ENCODE results near the gene OR52K2.

GRCh38 chr11:4481240-4481582 lies 32.1 kb downstream of the OR52K2 start:
- TF ChIP-seq ZFP36 (IDR thresholded peaks at IDR 0.05; ENCODE audit: low read depth, low read length, partially characterized antibody) (no peak), SP1 (CRISPR knock-in tag; IDR thresholded peaks at IDR 0.05) (no peak), FOXJ3 (CRISPR knock-in tag; IDR thresholded peaks at IDR 0.05) (no peak), ZNF707 (CRISPR knock-in tag; conservative IDR thresholded peaks at IDR 0.05) (no peak), PHF8 (IDR thresholded peaks at IDR 0.05; ENCODE audit: borderline replicate concordance, low read length) (no peak), ATF1 (CRISPR knock-in tag; IDR thresholded peaks at IDR 0.05) (no peak), ATF1 (tag; IDR thresholded peaks at IDR 0.05) (no peak), KLF16 (IDR thresholded peaks at IDR 0.05) (no peak), SETDB1 (IDR thresholded peaks at IDR 0.05; ENCODE audit: low read length) (no peak), NFATC3 (IDR thresholded peaks at IDR 0.05) (no peak), TEAD4 (IDR thresholded peaks at IDR 0.05; ENCODE audit: low read length) (no peak), TEAD4 (CRISPR knock-in tag; IDR thresholded peaks at IDR 0.05; ENCODE audit: borderline replicate concordance) (no peak)
- TF ChIP-seq, protein P1, sequence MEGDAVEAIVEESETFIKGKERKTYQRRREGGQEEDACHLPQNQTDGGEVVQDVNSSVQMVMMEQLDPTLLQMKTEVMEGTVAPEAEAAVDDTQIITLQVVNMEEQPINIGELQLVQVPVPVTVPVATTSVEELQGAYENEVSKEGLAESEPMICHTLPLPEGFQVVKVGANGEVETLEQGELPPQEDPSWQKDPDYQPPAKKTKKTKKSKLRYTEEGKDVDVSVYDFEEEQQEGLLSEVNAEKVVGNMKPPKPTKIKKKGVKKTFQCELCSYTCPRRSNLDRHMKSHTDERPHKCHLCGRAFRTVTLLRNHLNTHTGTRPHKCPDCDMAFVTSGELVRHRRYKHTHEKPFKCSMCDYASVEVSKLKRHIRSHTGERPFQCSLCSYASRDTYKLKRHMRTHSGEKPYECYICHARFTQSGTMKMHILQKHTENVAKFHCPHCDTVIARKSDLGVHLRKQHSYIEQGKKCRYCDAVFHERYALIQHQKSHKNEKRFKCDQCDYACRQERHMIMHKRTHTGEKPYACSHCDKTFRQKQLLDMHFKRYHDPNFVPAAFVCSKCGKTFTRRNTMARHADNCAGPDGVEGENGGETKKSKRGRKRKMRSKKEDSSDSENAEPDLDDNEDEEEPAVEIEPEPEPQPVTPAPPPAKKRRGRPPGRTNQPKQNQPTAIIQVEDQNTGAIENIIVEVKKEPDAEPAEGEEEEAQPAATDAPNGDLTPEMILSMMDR (IDR thresholded peaks at IDR 0.05 in 2 of 3, conservative IDR thresholded peaks at IDR 0.05 in 1 of 3; ENCODE audit: insufficient read depth in 2 of 3, low read depth in 1 of 3, low read length in 3 of 3): no peak
- TF ChIP-seq, protein P2, sequence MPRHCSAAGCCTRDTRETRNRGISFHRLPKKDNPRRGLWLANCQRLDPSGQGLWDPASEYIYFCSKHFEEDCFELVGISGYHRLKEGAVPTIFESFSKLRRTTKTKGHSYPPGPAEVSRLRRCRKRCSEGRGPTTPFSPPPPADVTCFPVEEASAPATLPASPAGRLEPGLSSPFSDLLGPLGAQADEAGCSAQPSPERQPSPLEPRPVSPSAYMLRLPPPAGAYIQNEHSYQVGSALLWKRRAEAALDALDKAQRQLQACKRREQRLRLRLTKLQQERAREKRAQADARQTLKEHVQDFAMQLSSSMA (CRISPR knock-in tag; IDR thresholded peaks at IDR 0.05): no peak

Data from K562 (cell line).